Fibroblast of the aortic adventitia (primary cell): Measurements from ENCODE around the gene PCK2. TPM values are rescaled to one million over a fixed set of nuclear protein-coding genes. Genes with fewer than 3 reads are reported as not detected.

Experiments
- DNase-seq: peaks from one replicate; pipeline ENCODE4 v3.0.0-alpha.2; 2010; ENCODE audit warnings: low read depth
- H3K4me3 ChIP-seq: 2 replicates; pipeline ENCODE4 v1.5.1; 2011; ENCODE audit warnings: low read depth, mild to moderate bottlenecking, control low read depth, low read length, moderate library complexity
- CTCF ChIP-seq: IDR thresholded peaks from 2 replicates; pipeline ENCODE4 v1.5.1; 2011; ENCODE audit warnings: mild to moderate bottlenecking, low read length, control low read depth, inconsistent platforms; ENCODE audit not compliant: insufficient read depth
- total RNA-seq: library from RNA; depleted of rRNA; stranded (reverse); fragments of >200 nt; gene quantifications from 2 replicates; pipeline ENCODE4 v1.2.3, GENCODE V29; 2012; ENCODE audit warnings: low replicate concordance

The PCK2 gene
- total RNA-seq, 1 donor = 36.5 TPM

- H3K4me3 ChIP-seq = no peak overlapping the region
- TF ChIP-seq CTCF = no peak
- DNase-seq = no peak
Observed at GRCh38 chr14:24084440-24084839, 9.7 kb upstream of the PCK2 start.

GRCh38 chr14:24085215-24085614 lies 8.9 kb upstream of the PCK2 start:
- DNase-seq = no peak
- no peak overlapping the region for H3K4me3 ChIP-seq
- no peak for TF ChIP-seq CTCF

GRCh38 chr14:24086193-24086955 lies 7.7 kb upstream of the PCK2 start:
- no peak for TF ChIP-seq CTCF
- DNase-seq = no peak
- no peak overlapping the region for H3K4me3 ChIP-seq

- no peak for DNase-seq
- no peak overlapping the region for H3K4me3 ChIP-seq
- no peak for TF ChIP-seq CTCF
Observed at GRCh38 chr14:24087004-24087403, 7.1 kb upstream of the PCK2 start.

- no peak for DNase-seq
- TF ChIP-seq CTCF = no peak
- no peak overlapping the region for H3K4me3 ChIP-seq
Observed at GRCh38 chr14:24088095-24088494, 6.0 kb upstream of the PCK2 start.

GRCh38 chr14:24089890-24090289 lies 4.2 kb upstream of the PCK2 start:
- no peak for TF ChIP-seq CTCF
- DNase-seq = no peak
- H3K4me3 ChIP-seq = no peak overlapping the region

- H3K4me3 ChIP-seq = no peak overlapping the region
- no peak for DNase-seq
- TF ChIP-seq CTCF = no peak
Observed at GRCh38 chr14:24092110-24092504, 2.0 kb upstream of the PCK2 start.
